Body of pancreas (tissue), 4 donors: Measurements from ENCODE around the gene STIM1.

ENCODE experiments used
- POLR2A ChIP-seq, 3 donors: fragments of 450-650 bp; IDR thresholded peaks; one replicate each; pipeline ENCODE4 v1.6.1; 2016; ENCODE audit warnings: antibody characterized with exemption in 3 of 3, mild to moderate bottlenecking in 2 of 3
- TF ChIP-seq, protein P1 (sequence below), 7 experiments: fragments of 450-650 bp in 4 of 7; fragments of 200-600 bp in 3 of 7; sonication (generic) in 3 of 7; IDR thresholded peaks; one replicate each; pipeline ENCODE4 v1.5.1; 2016 to 2019; ENCODE audit warnings: antibody characterized with exemption in 7 of 7

DNA sequence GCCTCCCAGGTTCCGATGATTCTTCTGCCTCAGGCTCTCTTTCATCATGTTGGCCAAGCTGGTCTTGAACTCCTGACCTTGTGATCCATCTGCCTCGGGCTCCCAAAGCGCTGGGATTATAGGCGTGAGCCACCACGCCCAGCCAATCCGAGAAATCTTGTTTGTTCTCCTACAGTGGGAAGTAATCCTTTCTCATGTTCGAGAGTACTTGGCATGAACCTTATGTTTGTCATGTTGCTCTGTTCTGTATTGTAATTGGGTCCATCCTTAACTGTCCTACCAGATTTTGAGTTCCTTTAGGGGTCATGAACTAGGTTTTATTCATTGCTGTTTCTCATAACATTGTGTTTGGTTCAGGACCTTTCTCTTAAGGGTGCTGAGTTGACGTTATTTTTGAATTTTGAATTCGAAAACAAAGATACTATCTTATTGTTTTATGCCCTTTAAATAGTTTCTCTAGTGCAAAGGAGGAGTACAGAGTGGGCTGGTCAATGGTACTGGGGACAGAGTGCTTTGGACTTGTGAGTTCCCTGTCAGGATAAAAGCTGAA lies 125.7 kb downstream of the STIM1 start:
- TF ChIP-seq, protein P1, sequence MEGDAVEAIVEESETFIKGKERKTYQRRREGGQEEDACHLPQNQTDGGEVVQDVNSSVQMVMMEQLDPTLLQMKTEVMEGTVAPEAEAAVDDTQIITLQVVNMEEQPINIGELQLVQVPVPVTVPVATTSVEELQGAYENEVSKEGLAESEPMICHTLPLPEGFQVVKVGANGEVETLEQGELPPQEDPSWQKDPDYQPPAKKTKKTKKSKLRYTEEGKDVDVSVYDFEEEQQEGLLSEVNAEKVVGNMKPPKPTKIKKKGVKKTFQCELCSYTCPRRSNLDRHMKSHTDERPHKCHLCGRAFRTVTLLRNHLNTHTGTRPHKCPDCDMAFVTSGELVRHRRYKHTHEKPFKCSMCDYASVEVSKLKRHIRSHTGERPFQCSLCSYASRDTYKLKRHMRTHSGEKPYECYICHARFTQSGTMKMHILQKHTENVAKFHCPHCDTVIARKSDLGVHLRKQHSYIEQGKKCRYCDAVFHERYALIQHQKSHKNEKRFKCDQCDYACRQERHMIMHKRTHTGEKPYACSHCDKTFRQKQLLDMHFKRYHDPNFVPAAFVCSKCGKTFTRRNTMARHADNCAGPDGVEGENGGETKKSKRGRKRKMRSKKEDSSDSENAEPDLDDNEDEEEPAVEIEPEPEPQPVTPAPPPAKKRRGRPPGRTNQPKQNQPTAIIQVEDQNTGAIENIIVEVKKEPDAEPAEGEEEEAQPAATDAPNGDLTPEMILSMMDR (IDR thresholded peaks at IDR 0.05): no peak
- no peak for TF ChIP-seq POLR2A (IDR thresholded peaks at IDR 0.05)
